HEK293 (cell line): ENCODE data around the gene CCR6.

Experiments used
- CTCF ChIP-seq: fragments of 450-650 bp; formaldehyde crosslinking; IDR thresholded peaks from 2 replicates; pipeline ENCODE4 v1.5.1; 2016; ENCODE audit warnings: missing biosample characterization, missing genetic modification characterization
- GLIS1 ChIP-seq: fragments of 450-650 bp; formaldehyde crosslinking; IDR thresholded peaks from 2 replicates; pipeline ENCODE4 v1.5.1; 2016; ENCODE audit warnings: missing biosample characterization, missing genetic modification characterization
- SETDB1 ChIP-seq: IDR thresholded peaks from one replicate; pipeline ENCODE4 v1.6.1; 2017; ENCODE audit warnings: mild to moderate bottlenecking, low read length, moderate library complexity, mixed read lengths; ENCODE audit not compliant: insufficient read length
- ZNF121 ChIP-seq: fragments of 450-650 bp; formaldehyde crosslinking; IDR thresholded peaks from 2 replicates; pipeline ENCODE4 v1.5.1; 2016; ENCODE audit warnings: missing biosample characterization, missing genetic modification characterization
- ZNF138 ChIP-seq: fragments of 450-650 bp; formaldehyde crosslinking; IDR thresholded peaks from 2 replicates; pipeline ENCODE4 v1.5.1; 2016; ENCODE audit warnings: missing biosample characterization, missing genetic modification characterization, borderline replicate concordance
- ZNF155 ChIP-seq: fragments of 450-650 bp; formaldehyde crosslinking; IDR thresholded peaks from 2 replicates; pipeline ENCODE4 v1.5.1; 2016; ENCODE audit warnings: missing biosample characterization, missing genetic modification characterization
- ZNF274 ChIP-seq, 2 experiments: fragments of 200-500 bp in 1 of 2; fragments of 450-650 bp in 1 of 2; sonication (Bioruptor generic) in 1 of 2; formaldehyde crosslinking in 1 of 2; IDR thresholded peaks; 2 replicates each; pipeline versions ENCODE4 v1.5.1 to v1.6.1; 2014 to 2016; ENCODE audit warnings: borderline replicate concordance in 1 of 2, inconsistent platforms in 1 of 2, low read length in 1 of 2, missing biosample characterization in 1 of 2, missing genetic modification characterization in 1 of 2
- ZNF423 ChIP-seq: fragments of 450-650 bp; formaldehyde crosslinking; IDR thresholded peaks from 2 replicates; pipeline ENCODE4 v1.5.1; 2016; ENCODE audit warnings: missing biosample characterization, missing genetic modification characterization
- ZNF501 ChIP-seq: fragments of 450-650 bp; formaldehyde crosslinking; IDR thresholded peaks from 2 replicates; pipeline ENCODE4 v1.5.1; 2016; ENCODE audit warnings: missing biosample characterization, missing genetic modification characterization
- ZNF785 ChIP-seq: fragments of 450-650 bp; formaldehyde crosslinking; IDR thresholded peaks from 2 replicates; pipeline ENCODE4 v1.5.1; 2016; ENCODE audit warnings: missing biosample characterization, missing genetic modification characterization
- ZNF830 ChIP-seq: fragments of 450-650 bp; IDR thresholded peaks from 2 replicates; pipeline ENCODE4 v1.5.0; 2018; ENCODE audit warnings: missing biosample characterization, missing genetic modification characterization, low read depth, mild to moderate bottlenecking, moderate library complexity
- TF ChIP-seq, protein P1 (sequence below): fragments of 450-650 bp; formaldehyde crosslinking; IDR thresholded peaks from 2 replicates; pipeline ENCODE4 v1.5.1; 2016; ENCODE audit warnings: missing biosample characterization, missing genetic modification characterization, low read depth

GRCh38 chr6:167129562-167129961 lies 6.7 kb downstream of the CCR6 start:
- TF ChIP-seq, protein P1, sequence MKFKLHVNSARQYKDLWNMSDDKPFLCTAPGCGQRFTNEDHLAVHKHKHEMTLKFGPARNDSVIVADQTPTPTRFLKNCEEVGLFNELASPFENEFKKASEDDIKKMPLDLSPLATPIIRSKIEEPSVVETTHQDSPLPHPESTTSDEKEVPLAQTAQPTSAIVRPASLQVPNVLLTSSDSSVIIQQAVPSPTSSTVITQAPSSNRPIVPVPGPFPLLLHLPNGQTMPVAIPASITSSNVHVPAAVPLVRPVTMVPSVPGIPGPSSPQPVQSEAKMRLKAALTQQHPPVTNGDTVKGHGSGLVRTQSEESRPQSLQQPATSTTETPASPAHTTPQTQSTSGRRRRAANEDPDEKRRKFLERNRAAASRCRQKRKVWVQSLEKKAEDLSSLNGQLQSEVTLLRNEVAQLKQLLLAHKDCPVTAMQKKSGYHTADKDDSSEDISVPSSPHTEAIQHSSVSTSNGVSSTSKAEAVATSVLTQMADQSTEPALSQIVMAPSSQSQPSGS (tag by site-specific recombination) = no peak
- no peak for TF ChIP-seq GLIS1 (tag by site-specific recombination)
- TF ChIP-seq ZNF155 (tag by site-specific recombination) = no peak
- no peak for TF ChIP-seq ZNF501 (tag by site-specific recombination)
- TF ChIP-seq ZNF274 (IDR thresholded peaks at IDR 0.05; ENCODE audit: low read length) = no peak
- TF ChIP-seq ZNF274 (tag by site-specific recombination; IDR thresholded peaks at IDR 0.05; ENCODE audit: borderline replicate concordance) = no peak
- TF ChIP-seq ZNF830 (tag by site-specific recombination) = no peak
- no peak for TF ChIP-seq ZNF785 (tag by site-specific recombination)
- TF ChIP-seq CTCF (tag by site-specific recombination) = no peak
- no peak for TF ChIP-seq ZNF121 (tag by site-specific recombination)
- TF ChIP-seq SETDB1 = no peak
- no peak for TF ChIP-seq ZNF138 (tag by site-specific recombination)
- TF ChIP-seq ZNF423 (tag by site-specific recombination) = no peak
